Panc1 (cell line): ENCODE data around the gene ASB5.

Experiments
- CTCF ChIP-seq: fragments of 450-650 bp; IDR thresholded peaks from 2 replicates; pipeline ENCODE4 v1.5.1; 2017; ENCODE audit warnings: mild to moderate bottlenecking
- REST ChIP-seq, 2 experiments: IDR thresholded peaks; 2 replicates each; pipeline ENCODE4 v1.6.1; 2011 to 2012; ENCODE audit warnings: low read depth in 2 of 2, control low read depth in 1 of 2, low read length in 1 of 2, mild to moderate bottlenecking in 1 of 2, moderate library complexity in 1 of 2; ENCODE audit not compliant: insufficient read depth in 1 of 2

GRCh38 chr4:176308441-176308840 is 39.4 kb upstream of the ASB5 start:
- no peak for TF ChIP-seq CTCF
- no peak for TF ChIP-seq REST (IDR thresholded peaks at IDR 0.05; ENCODE audit: insufficient read depth in 1 of 2, low read depth in 2 of 2, low read length in 1 of 2)
